ENCODE results near the gene DNAI1. TPM values are rescaled to one million over a fixed set of nuclear protein-coding genes. Genes with fewer than 3 reads are reported as not detected.

The DNAI1 gene
- total and polyA plus RNA-seq, 10 of the 15 experiments (the other 5 are each of a cell fraction or from before 2014, with no cell fraction given), result not detected

- Histone ChIP-seq H3K4me2 (ENCODE audit: control insufficient read depth, insufficient read depth) (no peak overlapping the region), H3K36me3 (ENCODE audit: control insufficient read depth in 2 of 2, insufficient read depth in 2 of 2, low read length in 1 of 2) (no peaks in the 10 kb centered on the region), H3K9me3 (replicated peaks; ENCODE audit: control insufficient read depth, insufficient read depth, low read length) (no peaks in the 10 kb centered on the region; the same call in 2 of the 3 replicates), H4K20me1 (ENCODE audit: control insufficient read depth, insufficient read depth) (no peaks in the 10 kb centered on the region), H2AFZ (ENCODE audit: control insufficient read depth, low read depth, low read length) (no peak overlapping the region), H3K27me3 (replicated peaks in 1 of 2; ENCODE audit: control insufficient read depth in 2 of 2, insufficient read depth in 2 of 2, low read length in 1 of 2) (no peaks in the 10 kb centered on the region; a peak in 2 of 4 replicates), H3K4me1 (ENCODE audit: control insufficient read depth, insufficient read depth, low read length) (no peaks in the 10 kb centered on the region), H3K9ac (ENCODE audit: control insufficient read depth, insufficient read depth, low read length) (no peak overlapping the region), H3K79me2 (ENCODE audit: control insufficient read depth, insufficient read depth, low read length) (no peaks in the 10 kb centered on the region), H3K27ac (ENCODE audit: control insufficient read depth, insufficient read depth) (no peak overlapping the region), H3K4me3 (no peak overlapping the region)
- TF ChIP-seq REST (IDR thresholded peaks at IDR 0.05; ENCODE audit: low read depth, low read length) (peak; percentile 92), RUNX3 (IDR thresholded peaks at IDR 0.05; ENCODE audit: low read length) (no peak)
- RAD21 ChIA-PET (ENCODE audit: unreplicated experiment), result no interaction called here
- in situ Hi-C loops (cut with MboI) (no loop called here), intact Hi-C loops (cut with micrococcal nuclease; ENCODE audit: unreplicated experiment) (loop anchor here (10.0 kb wide), 1 partner anchor 59 kb away; no protein-coding TSS in a partner anchor)
- ATAC-seq (no peak), DNase-seq (ENCODE audit: low read depth, low spot score) (no peak), FAIRE-seq (peak; percentile 82)
- no TSS peak for BruUV-seq (replicated peaks)
- CTCF ChIA-PET, result interaction anchor here (0.7 to 4.9 kb wide), 5 partner anchors 9 to 192 kb away, joined by 3 to 30 read pairs (median 4); no protein-coding TSS in a partner anchor
- POLR2A ChIA-PET, result no interaction called here
- SMC1A ChIA-PET (ENCODE audit: uncharacterized antibody, unreplicated experiment), result interaction anchor here (0.6 kb wide), 1 partner anchor 1438 kb away, joined by 3 read pairs; no protein-coding TSS in a partner anchor
- WGBS (ENCODE audit: insufficient coverage, insufficient replicate concordance, low lambda C conversion rate, missing lambda C conversion rate), result 28% methylated on average over 6 of the region's 6 CpGs
These were observed 45.3 kb upstream of the DNAI1 start for GRCh38 chr9:34413231-34413852.

Measured in GM12878 (cell line).